NCI-H2196 (cell line): ENCODE measurements around the gene SLC23A1.

Source experiments
- DNase-seq: peaks from one replicate; lab custom pipeline; 2025; ENCODE audit not compliant: unreplicated experiment; lab: John Stamatoyannopoulos, UW

The SLC23A1 gene

GRCh38 chr5:139408191-139408590 lies 25.1 kb upstream of the SLC23A1 start:
- no peak for DNase-seq

- DNase-seq, result no peak
Measured at GRCh38 chr5:139407517-139407916, 24.4 kb upstream of the SLC23A1 start.

- DNase-seq, result no peak
Measured at GRCh38 chr5:139406963-139407362, 23.9 kb upstream of the SLC23A1 start.

GRCh38 chr5:139404484-139404840 lies 21.4 kb upstream of the SLC23A1 start:
- DNase-seq, result no peak

GRCh38 chr5:139403787-139404483 lies 20.8 kb upstream of the SLC23A1 start, which contains the start of gene SPATA24:
TSS of gene SPATA24 (minus strand) at chr5:139404089. CDS start at chr5:139404060, 29 bp downstream.
- peak; percentile 98 for DNase-seq

GRCh38 chr5:139403418-139403786 lies 20.3 kb upstream of the SLC23A1 start:
- DNase-seq, result no peak

- no peak for DNase-seq
Measured at GRCh38 chr5:139402561-139403158, 19.6 kb upstream of the SLC23A1 start.

- DNase-seq, result no peak
Measured at GRCh38 chr5:139401546-139401945, 18.4 kb upstream of the SLC23A1 start.

- no peak for DNase-seq
Measured at GRCh38 chr5:139399501-139400121, 16.5 kb upstream of the SLC23A1 start.

- DNase-seq, result no peak
Measured at GRCh38 chr5:139397921-139398320, 14.8 kb upstream of the SLC23A1 start.

- DNase-seq, result no peak
Measured at GRCh38 chr5:139396691-139397090, 13.6 kb upstream of the SLC23A1 start.

- DNase-seq, result no peak
Measured at GRCh38 chr5:139395844-139396640, 12.9 kb upstream of the SLC23A1 start.

- no peak for DNase-seq
Measured at GRCh38 chr5:139394654-139395566, 11.8 kb upstream of the SLC23A1 start, which contains the start of gene PROB1. TSS of gene PROB1 (minus strand) at chr5:139395104. CDS start at chr5:139395081, 23 bp downstream.

GRCh38 chr5:139394123-139394653 lies 11.1 kb upstream of the SLC23A1 start:
- no peak for DNase-seq

- DNase-seq, result no peak
Measured at GRCh38 chr5:139393497-139394122, 10.5 kb upstream of the SLC23A1 start.

GRCh38 chr5:139392678-139393496 lies 9.8 kb upstream of the SLC23A1 start:
- peak; percentile 76 for DNase-seq

GRCh38 chr5:139392324-139392677 lies 9.2 kb upstream of the SLC23A1 start:
- DNase-seq, result no peak

GRCh38 chr5:139391570-139392323 lies 8.7 kb upstream of the SLC23A1 start:
- DNase-seq, result no peak
